ENCODE results near the gene GTF2F2. TPM values are rescaled to one million over a fixed set of nuclear protein-coding genes. Genes with fewer than 3 reads are reported as not detected.

Gene GTF2F2
- total and polyA plus RNA-seq, 9 of the 15 experiments (the other 6 are each of a cell fraction or from before 2014, with no cell fraction given) = 19.7 to 44.8 (median 32.4) TPM

- no peak for TF ChIP-seq CHD7 (IDR thresholded peaks at IDR 0.05; ENCODE audit: low read depth, low read length)
- no peak for TF ChIP-seq TFE3 (CRISPR knock-in tag; IDR thresholded peaks at IDR 0.05)
- TF ChIP-seq SAP30 (IDR thresholded peaks at IDR 0.05; ENCODE audit: borderline replicate concordance, insufficient read depth, low read depth, low read length, poor library complexity, severe bottlenecking) = peak; percentile 64
- TF ChIP-seq MAFG (tag; conservative IDR thresholded peaks at IDR 0.05) = no peak; the same call in 1 of the 2 replicates
These were observed at the start of gene GTF2F2 (continued) for GRCh38 chr13:45119991-45120864.
